NB4 (cell line): ENCODE measurements around the gene FREM1.

ENCODE experiments used
- CTCF ChIP-seq: IDR thresholded peaks from one replicate; pipeline ENCODE4 v1.5.1; 2012; ENCODE audit warnings: low read depth, low read length
- MAX ChIP-seq: IDR thresholded peaks from 2 replicates; pipeline ENCODE4 v1.6.1; 2011; ENCODE audit warnings: low read depth, low read length
- MYC ChIP-seq: IDR thresholded peaks from 2 replicates; pipeline ENCODE4 v1.6.1; 2011; ENCODE audit warnings: low read depth, low read length
- POLR2A ChIP-seq: IDR thresholded peaks from 2 replicates; pipeline ENCODE4 v1.6.1; 2011; ENCODE audit warnings: mild to moderate bottlenecking; ENCODE audit not compliant: insufficient read length; ENCODE audit errors: extremely low read depth

- TF ChIP-seq CTCF (no peak), POLR2A (no peak), MAX (no peak), MYC (no peak)
These were observed 13.5 kb upstream of the FREM1 start for GRCh38 chr9:14923701-14924100.
